Chondrocyte (in vitro differentiated cells): Measurements from ENCODE around the gene NFIX. TPM values are rescaled to one million over a fixed set of nuclear protein-coding genes. Genes with fewer than 3 reads are reported as not detected.
A peak's percentile ranks its signal among the peaks of the same experiment; 100 is the strongest.
"Not testable (repeated sequence)": the region's sequence is repeated elsewhere in the genome, so short reads cannot be mapped to it uniquely, and the experiment has no call there.

ENCODE experiments used
- DNase-seq: peaks from one replicate; pipeline ENCODE4 v3.0.0; 2021; ENCODE audit warnings: mixed read lengths, low spot score
- H3K27ac Mint-ChIP-seq: one replicate; pipeline ENCODE4 v1.8.0; 2021; ENCODE audit warnings: mild to moderate bottlenecking, moderate library complexity, mixed read lengths; ENCODE audit not compliant: unreplicated experiment
- H3K27me3 Mint-ChIP-seq: 2 replicates; pipeline ENCODE4 v1.8.0; 2021; ENCODE audit warnings: low read depth, mixed read lengths
- H3K36me3 Mint-ChIP-seq: 2 replicates; pipeline ENCODE4 v1.8.0; 2021; ENCODE audit warnings: low read depth, mixed read lengths
- H3K4me1 Mint-ChIP-seq: 2 replicates; pipeline ENCODE4 v1.8.0; 2021; ENCODE audit warnings: low read depth, mild to moderate bottlenecking, mixed read lengths
- H3K4me3 Mint-ChIP-seq: one replicate; pipeline ENCODE4 v1.8.0; 2021; ENCODE audit warnings: mild to moderate bottlenecking, moderate library complexity, mixed read lengths; ENCODE audit not compliant: unreplicated experiment
- H3K9me3 Mint-ChIP-seq: 2 replicates; pipeline ENCODE4 v1.8.0; 2021; ENCODE audit warnings: low read depth, mixed read lengths
- total RNA-seq: library from RNA; stranded (reverse); gene quantifications from 3 replicates; pipeline ENCODE4 v1.2.1, GENCODE V29; 2021
- TF ChIP-seq, protein P1 (sequence below): fragments of 200-600 bp; sonication (generic); IDR thresholded peaks from 2 replicates; pipeline ENCODE4 v1.5.0; 2021; ENCODE audit warnings: antibody characterized with exemption, mild to moderate bottlenecking, moderate library complexity

Gene NFIX
- total RNA-seq, 1 donor from 2014 or later, result 98.9 TPM

DNA sequence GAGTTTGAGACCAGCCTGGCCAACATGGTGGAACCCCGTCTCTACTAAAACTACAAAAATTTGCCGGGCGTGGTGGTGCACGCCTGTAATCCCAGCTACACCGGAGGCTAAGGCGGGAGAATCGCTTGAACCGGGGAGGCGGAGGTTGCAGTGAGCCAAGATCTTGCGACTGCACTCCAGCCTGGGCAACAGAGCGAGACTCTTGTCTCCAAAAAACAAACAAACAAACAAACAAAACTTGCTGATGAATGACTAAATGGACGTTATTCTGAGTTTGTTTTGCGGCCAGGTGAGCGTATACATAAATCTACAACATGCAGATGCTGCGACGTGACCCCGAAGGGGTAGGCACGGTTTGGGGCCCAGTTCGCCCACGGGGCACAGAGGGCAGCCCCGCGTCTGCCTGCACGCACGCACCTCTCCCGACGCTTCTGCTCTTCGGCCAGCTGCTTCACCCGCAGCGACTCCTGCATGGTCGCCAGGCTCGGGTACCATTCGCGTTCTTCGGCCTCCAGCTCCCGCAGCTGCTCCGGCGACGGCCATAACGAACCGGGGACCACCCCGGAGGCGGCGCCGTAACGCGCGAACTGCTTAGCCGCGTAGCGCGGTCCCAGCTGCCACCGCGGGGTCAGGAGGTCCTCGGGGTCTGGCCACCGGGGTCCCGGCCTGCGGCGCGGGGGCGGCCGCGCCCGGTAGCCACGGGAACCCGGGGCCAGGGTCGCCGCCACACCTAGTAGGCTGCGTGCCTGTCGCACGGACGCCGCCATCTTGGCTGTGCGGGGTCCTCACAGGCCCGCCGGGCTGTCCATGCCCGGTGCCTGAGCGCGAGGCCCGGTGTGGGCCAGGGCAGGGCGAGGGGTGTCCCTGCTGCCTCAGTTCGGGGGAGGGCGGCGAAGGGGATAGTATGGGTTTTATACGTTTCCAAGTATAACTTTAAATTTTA lies 38.6 kb upstream of the NFIX start, which contains the start of gene GADD45GIP1:
GADD45GIP1 (minus strand) TSS at position 778 of the 943 bp plus-strand sequence; CDS start at position 767, 11 bp downstream.
- peaks cover 52% of the 10 kb centered on the region for H3K4me1 Mint-ChIP-seq
- H3K4me3 Mint-ChIP-seq, result peak within 1 kb of the TSS; percentile 83
- TF ChIP-seq, protein P1, sequence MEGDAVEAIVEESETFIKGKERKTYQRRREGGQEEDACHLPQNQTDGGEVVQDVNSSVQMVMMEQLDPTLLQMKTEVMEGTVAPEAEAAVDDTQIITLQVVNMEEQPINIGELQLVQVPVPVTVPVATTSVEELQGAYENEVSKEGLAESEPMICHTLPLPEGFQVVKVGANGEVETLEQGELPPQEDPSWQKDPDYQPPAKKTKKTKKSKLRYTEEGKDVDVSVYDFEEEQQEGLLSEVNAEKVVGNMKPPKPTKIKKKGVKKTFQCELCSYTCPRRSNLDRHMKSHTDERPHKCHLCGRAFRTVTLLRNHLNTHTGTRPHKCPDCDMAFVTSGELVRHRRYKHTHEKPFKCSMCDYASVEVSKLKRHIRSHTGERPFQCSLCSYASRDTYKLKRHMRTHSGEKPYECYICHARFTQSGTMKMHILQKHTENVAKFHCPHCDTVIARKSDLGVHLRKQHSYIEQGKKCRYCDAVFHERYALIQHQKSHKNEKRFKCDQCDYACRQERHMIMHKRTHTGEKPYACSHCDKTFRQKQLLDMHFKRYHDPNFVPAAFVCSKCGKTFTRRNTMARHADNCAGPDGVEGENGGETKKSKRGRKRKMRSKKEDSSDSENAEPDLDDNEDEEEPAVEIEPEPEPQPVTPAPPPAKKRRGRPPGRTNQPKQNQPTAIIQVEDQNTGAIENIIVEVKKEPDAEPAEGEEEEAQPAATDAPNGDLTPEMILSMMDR, result no peak
- peaks cover 8% of the 10 kb centered on the region for H3K36me3 Mint-ChIP-seq
- DNase-seq, result peak; percentile 95
- no peaks in the 10 kb centered on the region for H3K27me3 Mint-ChIP-seq
- peak within 1 kb of the TSS; percentile 90 for H3K27ac Mint-ChIP-seq
- H3K9me3 Mint-ChIP-seq, result no peaks in the 10 kb centered on the region

DNA sequence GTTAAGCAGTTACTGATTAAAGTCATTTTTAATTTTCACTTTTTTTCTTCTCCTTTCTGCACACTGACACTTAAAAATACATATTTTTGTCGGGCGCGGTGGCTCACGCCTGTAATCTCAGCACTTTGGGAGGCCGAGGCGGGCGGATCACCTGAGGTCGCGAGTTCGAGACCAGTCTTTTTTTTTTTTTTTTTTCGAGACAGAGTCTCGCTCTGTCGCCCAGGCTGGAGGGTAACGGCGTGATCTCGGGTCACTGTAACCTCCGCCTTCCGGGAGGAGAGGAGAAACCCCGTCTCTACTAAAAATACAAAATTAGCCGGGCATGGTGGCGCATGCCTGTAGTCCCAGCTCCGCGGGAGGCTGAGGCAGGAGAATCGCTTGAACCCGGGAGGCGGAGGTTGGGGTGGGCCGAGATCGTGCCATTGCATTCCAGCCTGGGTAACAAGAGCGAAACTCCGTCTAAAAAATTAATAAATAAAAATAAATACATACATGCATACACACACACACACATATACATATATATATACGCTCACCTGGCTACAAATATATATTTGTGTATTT lies 37.8 kb upstream of the NFIX start:
- H3K27me3 Mint-ChIP-seq, DNase-seq, H3K36me3 Mint-ChIP-seq, H3K9me3 Mint-ChIP-seq: not testable (repeated sequence)
- peak overlapping the region; percentile 84 for H3K27ac Mint-ChIP-seq
- H3K4me3 Mint-ChIP-seq, result peak overlapping the region; percentile 67
- peaks cover 45% of the 10 kb centered on the region for H3K4me1 Mint-ChIP-seq

DNA sequence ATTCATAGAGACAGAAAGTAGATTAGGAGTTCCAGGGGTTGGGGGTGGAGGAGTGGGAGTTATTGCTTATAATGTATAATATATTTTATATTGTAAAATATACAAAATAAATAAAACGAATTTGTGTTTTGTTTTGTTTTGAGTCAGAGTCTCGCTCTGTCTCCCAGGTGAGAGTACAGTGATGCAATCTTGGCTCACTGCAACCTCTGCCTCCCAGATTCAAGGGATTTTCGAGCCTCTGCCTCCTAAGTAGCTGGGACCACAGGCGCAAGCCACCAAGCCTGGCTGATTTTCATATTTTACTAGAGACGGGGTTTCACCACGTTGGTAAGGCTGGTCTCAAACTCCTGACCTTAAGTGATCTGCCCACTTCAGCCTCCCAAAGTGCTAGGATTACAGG lies 35.8 kb upstream of the NFIX start:
- peaks cover 24% of the 10 kb centered on the region for H3K4me1 Mint-ChIP-seq
- H3K27ac Mint-ChIP-seq, result no peak overlapping the region
- DNase-seq, result no peak
- no peaks in the 10 kb centered on the region for H3K9me3 Mint-ChIP-seq
- TF ChIP-seq, protein P1, result no peak
- H3K4me3 Mint-ChIP-seq, result no peak overlapping the region
- H3K27me3 Mint-ChIP-seq, result no peaks in the 10 kb centered on the region
- H3K36me3 Mint-ChIP-seq, result peaks cover 2% of the 10 kb centered on the region

DNA sequence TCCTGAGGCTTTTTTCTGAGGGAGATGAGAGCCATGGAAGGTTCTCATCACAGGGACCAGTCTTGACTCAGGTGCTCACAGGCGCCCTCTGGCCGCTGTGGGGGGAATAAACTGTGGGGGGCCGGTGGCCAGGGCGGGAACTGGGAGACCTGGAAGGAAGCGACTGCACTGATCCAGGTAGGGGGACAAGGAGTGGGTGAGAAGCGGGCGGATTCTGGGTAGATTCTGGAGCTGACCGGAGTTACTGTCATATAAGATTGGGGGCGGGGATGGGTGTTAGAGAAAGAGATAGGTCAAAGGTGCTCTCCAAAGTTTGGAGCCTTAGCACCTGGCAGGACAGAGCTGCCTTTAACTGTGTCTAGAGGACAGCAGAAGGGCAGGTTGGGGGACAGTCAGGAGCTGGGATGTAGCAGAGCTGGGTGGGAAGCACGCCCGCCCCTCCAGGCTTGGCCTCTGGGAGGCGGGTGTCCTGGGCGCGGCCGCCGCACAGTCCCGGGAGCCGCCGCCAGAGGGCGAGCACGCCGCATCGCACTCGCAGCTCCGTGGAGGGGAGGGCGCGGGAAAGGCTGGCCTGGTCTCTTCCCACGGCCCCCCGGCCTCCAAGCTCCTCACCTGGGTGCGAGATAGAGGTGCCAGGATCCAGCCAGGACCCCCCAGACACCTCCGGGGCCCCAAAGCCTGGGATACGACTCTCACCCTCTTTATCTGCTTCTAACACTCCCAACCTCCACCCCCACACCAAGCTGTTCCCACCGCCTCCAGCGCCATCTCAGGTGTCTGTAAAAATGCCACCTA lies 30.1 kb upstream of the NFIX start:
- H3K27ac Mint-ChIP-seq, result peak overlapping the region; percentile 86
- peak overlapping the region; percentile 97 for H3K4me3 Mint-ChIP-seq
- TF ChIP-seq, protein P1, result peak; percentile 97
- no peak for DNase-seq
- H3K36me3 Mint-ChIP-seq, result no peaks in the 10 kb centered on the region
- peaks cover 20% of the 10 kb centered on the region for H3K4me1 Mint-ChIP-seq
- H3K9me3 Mint-ChIP-seq, result no peaks in the 10 kb centered on the region
- no peaks in the 10 kb centered on the region for H3K27me3 Mint-ChIP-seq

DNA sequence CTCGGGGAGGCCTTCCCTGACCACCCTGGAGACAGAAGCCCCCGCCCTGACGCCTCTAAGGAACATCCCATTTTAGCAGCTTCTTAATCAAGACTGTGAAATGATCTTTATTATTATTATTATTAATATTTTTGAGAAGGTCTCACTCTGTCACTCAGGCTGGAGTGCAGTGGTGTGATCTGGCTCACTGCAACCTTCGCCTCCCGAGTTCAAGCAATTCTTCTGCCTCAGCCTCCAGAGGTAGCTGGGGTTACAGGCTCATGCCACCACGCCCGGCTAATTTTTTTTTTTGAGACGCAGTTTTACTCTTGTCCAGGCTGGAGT lies 29.5 kb upstream of the NFIX start:
- no peak for DNase-seq
- H3K27ac Mint-ChIP-seq, result peak overlapping the region; percentile 86
- H3K9me3 Mint-ChIP-seq, result no peaks in the 10 kb centered on the region
- H3K36me3 Mint-ChIP-seq, result no peaks in the 10 kb centered on the region
- peaks cover 23% of the 10 kb centered on the region for H3K4me1 Mint-ChIP-seq
- peak overlapping the region; percentile 97 for H3K4me3 Mint-ChIP-seq
- no peaks in the 10 kb centered on the region for H3K27me3 Mint-ChIP-seq
- TF ChIP-seq, protein P1, result no peak
